HG03571 (cell line): ENCODE data around the gene MAP2K6.

Experiments
- ATAC-seq: cut with Tn5 transposase; IDR thresholded peaks from one replicate; pipeline ENCODE4 v1.9.1; 2021; ENCODE audit not compliant: unreplicated experiment

The MAP2K6 gene

GRCh38 chr17:69486779-69487637 is 72.5 kb downstream of the MAP2K6 start:
- ATAC-seq = no peak

- ATAC-seq = no peak
Measured at GRCh38 chr17:69489313-69489712, 74.8 kb downstream of the MAP2K6 start.

GRCh38 chr17:69492410-69493071 is 78.0 kb downstream of the MAP2K6 start:
- no peak for ATAC-seq

- no peak for ATAC-seq
Measured at GRCh38 chr17:69495787-69496186, 81.3 kb downstream of the MAP2K6 start.

GRCh38 chr17:69497161-69497560 is 82.7 kb downstream of the MAP2K6 start:
- ATAC-seq = no peak

GRCh38 chr17:69499318-69499717 is 84.8 kb downstream of the MAP2K6 start:
- ATAC-seq = no peak

- no peak for ATAC-seq
Measured at GRCh38 chr17:69500911-69501429, 86.5 kb downstream of the MAP2K6 start.

- ATAC-seq = no peak
Measured at GRCh38 chr17:69501591-69502468, 87.3 kb downstream of the MAP2K6 start.

GRCh38 chr17:69503711-69504110 is 89.2 kb downstream of the MAP2K6 start:
- ATAC-seq = peak; percentile 84

GRCh38 chr17:69505740-69506139 is 91.2 kb downstream of the MAP2K6 start:
- ATAC-seq = no peak

- no peak for ATAC-seq
Measured at GRCh38 chr17:69506489-69506888, 92.0 kb downstream of the MAP2K6 start.

- ATAC-seq = no peak
Measured at GRCh38 chr17:69508814-69509213, 94.3 kb downstream of the MAP2K6 start.

GRCh38 chr17:69511250-69511649 is 96.8 kb downstream of the MAP2K6 start:
- no peak for ATAC-seq

GRCh38 chr17:69512946-69513345 is 98.4 kb downstream of the MAP2K6 start:
- no peak for ATAC-seq

GRCh38 chr17:69516225-69516624 is 101.7 kb downstream of the MAP2K6 start:
- ATAC-seq = no peak

GRCh38 chr17:69516911-69517310 is 102.4 kb downstream of the MAP2K6 start:
- peak; percentile 91 for ATAC-seq

- ATAC-seq = no peak
Measured at GRCh38 chr17:69518951-69519350, 104.5 kb downstream of the MAP2K6 start.

- ATAC-seq = no peak
Measured at GRCh38 chr17:69523244-69523861, 108.9 kb downstream of the MAP2K6 start.

GRCh38 chr17:69524854-69525253 is 110.4 kb downstream of the MAP2K6 start:
- no peak for ATAC-seq

- ATAC-seq = no peak
Measured at GRCh38 chr17:69525920-69526841, 111.7 kb downstream of the MAP2K6 start.
